Activated CD8-positive, alpha-beta memory T cell treated with anti-CD3 and anti-CD28 coated beads for 36 hours (primary cell): ENCODE measurements around the gene MAEA. TPM values are rescaled to one million over a fixed set of nuclear protein-coding genes. Genes with fewer than 3 reads are reported as not detected.

Source experiments
- CTCF ChIA-PET: fragments of 350-600 bp; sonication (Branson Sonifier 250); formaldehyde crosslinking; loops from one replicate; lab custom pipeline; 2021; ENCODE audit warnings: antibody characterized with exemption; lab: Charles Lee
- POLR2A ChIA-PET: fragments of 350-600 bp; sonication (Branson Sonifier 250); formaldehyde crosslinking; loops from one replicate; lab custom pipeline; 2021; ENCODE audit warnings: antibody characterized with exemption; lab: Charles Lee
- total RNA-seq, 2 experiments: library from RNA; stranded (reverse); gene quantifications; one replicate each; pipeline ENCODE4 v1.2.3, GENCODE V29; 2021

The MAEA gene
- total RNA-seq, 2 experiments from 2014 or later, result 54.6 to 57.2 TPM

GRCh38 chr4:1248245-1249147, 41.2 kb upstream of the MAEA start, which contains the start of gene CTBP1:
Gene CTBP1, minus strand, starts transcription at chr4:1249130. Its CDS starts 7,799 bp downstream, at chr4:1241331.
- POLR2A ChIA-PET, result interaction anchor here (0.5 to 4.1 kb wide), 4 partner anchors 44 to 319 kb away, joined by 3 to 29 read pairs (median 6); partner anchors contain the start of gene UVSSA
- CTCF ChIA-PET, result interaction anchor here (1.0 to 1.7 kb wide), 4 partner anchors 19 to 111 kb away, joined by 3 to 7 read pairs (median 4); no protein-coding TSS in a partner anchor

- CTCF ChIA-PET, result interaction anchor here (1.0 to 1.7 kb wide), 3 partner anchors 18 to 112 kb away, joined by 3 to 7 read pairs (median 6); partner anchors contain the start of gene MAEA
These were observed 40.5 kb upstream of the MAEA start for GRCh38 chr4:1249148-1249730.

GRCh38 chr4:1249731-1250526, 39.8 kb upstream of the MAEA start:
- ChIA-PET CTCF (interaction anchor here (0.8 to 1.7 kb wide), 7 partner anchors 18 to 113 kb away, joined by 3 to 7 read pairs (median 4); partner anchors contain the start of genes MAEA and UVSSA), POLR2A (interaction anchor here (0.8 to 4.1 kb wide), 3 partner anchors 16 to 97 kb away, joined by 3 to 29 read pairs (median 4); partner anchors contain the start of gene UVSSA)

More at GRCh38 chr4:1249148-1249730, 40.5 kb upstream of the MAEA start:
- POLR2A ChIA-PET, result interaction anchor here (0.8 to 4.1 kb wide), 3 partner anchors 17 to 98 kb away, joined by 3 to 29 read pairs (median 4); partner anchors contain the start of gene UVSSA

DNA sequence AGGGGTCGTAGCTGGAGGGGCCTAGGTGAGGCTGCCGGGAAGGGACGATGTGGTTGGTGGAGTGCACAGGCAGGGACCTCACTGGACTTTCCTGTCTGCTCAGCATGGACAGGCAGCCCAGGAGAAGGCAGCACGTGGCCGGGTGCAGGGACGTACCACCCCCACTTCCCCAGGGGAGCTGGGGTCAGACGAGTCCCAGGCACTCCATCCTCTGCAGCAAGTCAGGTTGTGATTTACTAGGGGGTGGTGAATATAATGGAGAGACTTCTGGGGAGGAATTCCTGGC, 39.2 kb upstream of the MAEA start:
- ChIA-PET POLR2A (interaction anchor here (4.1 kb wide), 1 partner anchor 97 kb away, joined by 29 read pairs; the partner anchor contains the start of gene UVSSA), CTCF (interaction anchor here (0.8 to 1.5 kb wide), 5 partner anchors 36 to 96 kb away, joined by 3 to 6 read pairs (median 4); partner anchors contain the start of genes MAEA and UVSSA)

DNA sequence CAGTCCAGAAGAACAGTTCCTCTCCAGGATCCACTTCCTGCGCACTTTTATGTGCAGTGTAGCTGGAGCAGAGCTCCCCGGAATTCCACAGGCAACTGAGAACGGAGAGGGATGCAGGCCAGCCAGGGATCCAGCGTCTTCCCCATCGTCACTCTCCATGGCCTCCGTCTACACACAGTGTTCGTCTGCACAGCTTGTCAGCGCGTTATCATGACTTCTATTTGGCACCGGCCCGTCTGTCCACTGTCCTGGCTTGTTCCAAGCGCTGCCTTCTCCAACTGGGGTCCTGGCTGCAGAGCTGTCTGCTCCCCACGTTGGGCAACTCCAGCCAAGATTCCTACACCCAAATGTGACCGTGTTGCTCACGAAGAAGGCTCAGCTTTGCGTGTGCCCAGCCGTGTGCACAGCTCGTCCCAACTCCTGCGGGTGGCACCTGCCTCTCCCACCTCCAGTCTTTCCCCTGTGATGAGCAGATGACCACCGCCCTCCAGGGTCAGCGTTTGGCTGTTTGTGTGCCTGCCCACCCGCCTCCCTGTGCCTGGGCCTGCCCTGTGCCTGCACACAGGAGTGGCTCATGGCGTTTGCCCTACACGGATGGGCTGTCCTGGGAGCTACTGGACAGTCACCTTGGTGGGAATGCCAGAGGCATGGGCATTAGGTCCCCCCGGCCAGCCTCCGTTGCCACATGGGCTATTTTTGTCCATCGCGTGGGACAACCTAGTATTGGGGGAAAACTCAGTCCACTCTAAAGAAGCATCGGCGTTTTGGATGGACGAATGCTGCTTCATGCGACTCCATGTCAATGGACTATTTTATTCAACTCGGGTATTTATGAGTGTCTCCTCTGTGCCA, 38.5 kb upstream of the MAEA start:
- ChIA-PET CTCF (interaction anchor here (0.8 to 1.5 kb wide), 4 partner anchors 35 to 95 kb away, joined by 3 to 5 read pairs (median 4); partner anchors contain the start of gene UVSSA), POLR2A (interaction anchor here (4.1 kb wide), 1 partner anchor 96 kb away, joined by 29 read pairs; the partner anchor contains the start of gene UVSSA)

DNA sequence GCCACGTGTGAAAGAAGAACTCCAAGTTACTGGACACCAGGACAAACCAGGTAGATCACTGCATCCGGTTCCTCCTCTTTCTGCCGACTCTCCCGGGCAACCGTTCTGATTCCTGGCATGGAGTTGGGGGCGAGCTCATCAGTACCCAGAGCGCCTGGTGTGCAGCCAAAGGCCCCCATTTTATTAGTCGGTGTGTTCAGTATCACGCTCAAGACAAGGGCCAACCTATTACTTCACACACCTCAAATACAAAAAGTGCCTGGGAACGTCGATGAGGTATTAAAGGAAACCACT, 38.0 kb upstream of the MAEA start:
- ChIA-PET CTCF (interaction anchor here (1.5 kb wide), 1 partner anchor 95 kb away, joined by 5 read pairs; the partner anchor contains the start of gene UVSSA), POLR2A (no interaction called here)

DNA sequence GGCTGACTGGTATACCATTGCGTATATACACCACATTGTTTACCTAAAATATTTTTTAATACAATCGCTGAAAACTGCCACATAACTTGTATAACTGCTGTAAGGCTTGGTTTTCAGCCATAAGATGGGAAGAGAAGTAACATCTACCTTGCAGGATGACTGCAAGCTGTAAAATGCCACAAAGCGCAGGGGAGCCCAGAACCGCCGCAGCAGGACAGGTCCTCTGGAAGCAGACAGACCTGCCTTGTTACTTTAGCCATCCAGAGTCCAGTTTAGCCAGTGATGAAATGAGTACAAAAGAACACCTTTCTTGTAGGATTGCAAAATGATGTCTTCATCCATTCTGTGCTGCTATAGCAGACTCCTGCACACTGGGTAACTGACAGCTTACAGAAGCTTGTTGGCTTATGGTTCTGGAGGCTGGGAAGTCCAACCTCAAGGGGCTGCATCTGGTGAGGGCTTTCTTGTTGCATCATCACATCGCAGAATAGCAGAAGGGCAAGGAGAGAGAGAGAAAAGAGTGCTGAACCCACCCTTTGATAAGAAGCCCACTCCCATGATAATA, 36.7 kb upstream of the MAEA start:
- CTCF ChIA-PET, result no interaction called here
- POLR2A ChIA-PET, result no interaction called here

GRCh38 chr4:1253831-1254230, 35.9 kb upstream of the MAEA start:
- CTCF ChIA-PET, result no interaction called here

GRCh38 chr4:1255151-1255550, 34.5 kb upstream of the MAEA start:
- POLR2A ChIA-PET, result no interaction called here
- CTCF ChIA-PET, result no interaction called here

More at GRCh38 chr4:1253831-1254230, 35.9 kb upstream of the MAEA start:
- POLR2A ChIA-PET, result no interaction called here

DNA sequence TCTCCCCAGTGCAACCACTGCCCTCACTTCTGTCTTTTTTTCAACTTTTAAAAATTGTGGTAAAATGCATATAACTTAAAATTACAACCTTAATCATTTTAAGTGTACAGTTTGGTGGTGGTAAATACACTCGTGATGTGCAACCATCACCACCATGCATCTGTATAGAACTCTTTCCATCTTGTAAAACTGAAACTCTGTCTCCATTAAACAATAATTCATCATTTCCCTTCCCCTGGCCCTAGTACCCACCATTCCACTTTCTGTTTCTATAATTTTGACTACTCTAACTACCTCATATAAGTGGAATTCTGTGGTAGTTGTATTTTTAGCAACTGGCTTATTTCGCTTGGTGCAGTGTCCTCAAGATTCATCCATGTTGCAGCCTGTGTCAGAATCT, 34.0 kb upstream of the MAEA start:
- ChIA-PET CTCF (no interaction called here), POLR2A (no interaction called here)

DNA sequence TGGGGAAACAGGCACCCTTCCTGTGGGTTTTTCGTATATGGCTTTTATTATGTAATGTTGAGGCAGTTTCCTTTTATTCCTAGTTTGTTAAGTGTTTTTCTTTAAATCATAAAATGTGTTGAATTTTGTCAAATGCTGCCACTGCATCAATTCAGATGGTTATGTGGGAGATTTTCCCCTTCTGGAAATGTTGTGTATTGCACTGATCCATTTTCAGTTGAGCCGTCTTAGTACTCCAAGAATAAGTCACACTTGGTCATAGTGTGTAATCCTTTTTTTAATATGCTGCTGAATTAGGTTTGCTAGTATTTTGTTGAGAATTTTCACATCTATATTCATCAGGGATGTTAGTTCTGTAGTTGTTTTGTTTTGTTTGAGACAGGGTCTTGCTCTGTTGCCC, 31.2 kb upstream of the MAEA start:
- ChIA-PET CTCF (no interaction called here), POLR2A (interaction anchor here (1.3 kb wide), 1 partner anchor 9 kb away, joined by 3 read pairs; no protein-coding TSS in a partner anchor)

GRCh38 chr4:1259966-1260365, 29.7 kb upstream of the MAEA start:
- ChIA-PET CTCF (no interaction called here), POLR2A (no interaction called here)

DNA sequence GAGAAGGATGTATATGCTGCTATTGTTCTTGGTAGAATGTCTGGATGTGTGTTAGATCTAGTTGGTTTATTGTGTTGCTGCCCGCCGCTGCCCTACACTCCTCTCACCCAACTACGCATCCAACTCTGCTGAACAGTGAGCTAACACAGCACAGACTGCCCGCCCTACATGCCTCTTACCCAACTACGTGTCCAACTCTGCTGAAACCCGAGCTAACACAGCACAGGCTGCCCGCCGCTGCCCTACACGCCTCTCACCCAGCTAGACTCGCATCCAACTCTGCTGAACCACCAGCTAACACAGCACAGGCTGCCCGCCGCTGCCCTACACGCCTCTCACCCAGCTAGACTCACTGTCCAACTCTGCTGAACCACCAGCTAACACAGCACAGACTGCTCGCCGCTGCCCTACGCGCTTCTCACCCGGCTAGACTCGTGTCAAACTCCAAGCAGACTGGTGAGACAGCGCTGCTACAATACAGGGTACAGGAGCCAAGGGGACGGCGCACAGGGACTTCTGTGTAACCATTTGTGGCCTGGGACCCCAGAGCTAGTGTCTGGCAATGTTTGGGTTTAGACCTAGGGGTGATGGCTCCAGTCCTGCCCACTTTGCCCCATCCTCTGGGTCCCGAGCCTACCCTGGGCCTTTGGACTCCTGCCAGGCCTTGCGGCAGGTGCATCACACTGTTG, 29.1 kb upstream of the MAEA start:
- CTCF ChIA-PET, result no interaction called here
- POLR2A ChIA-PET, result no interaction called here

DNA sequence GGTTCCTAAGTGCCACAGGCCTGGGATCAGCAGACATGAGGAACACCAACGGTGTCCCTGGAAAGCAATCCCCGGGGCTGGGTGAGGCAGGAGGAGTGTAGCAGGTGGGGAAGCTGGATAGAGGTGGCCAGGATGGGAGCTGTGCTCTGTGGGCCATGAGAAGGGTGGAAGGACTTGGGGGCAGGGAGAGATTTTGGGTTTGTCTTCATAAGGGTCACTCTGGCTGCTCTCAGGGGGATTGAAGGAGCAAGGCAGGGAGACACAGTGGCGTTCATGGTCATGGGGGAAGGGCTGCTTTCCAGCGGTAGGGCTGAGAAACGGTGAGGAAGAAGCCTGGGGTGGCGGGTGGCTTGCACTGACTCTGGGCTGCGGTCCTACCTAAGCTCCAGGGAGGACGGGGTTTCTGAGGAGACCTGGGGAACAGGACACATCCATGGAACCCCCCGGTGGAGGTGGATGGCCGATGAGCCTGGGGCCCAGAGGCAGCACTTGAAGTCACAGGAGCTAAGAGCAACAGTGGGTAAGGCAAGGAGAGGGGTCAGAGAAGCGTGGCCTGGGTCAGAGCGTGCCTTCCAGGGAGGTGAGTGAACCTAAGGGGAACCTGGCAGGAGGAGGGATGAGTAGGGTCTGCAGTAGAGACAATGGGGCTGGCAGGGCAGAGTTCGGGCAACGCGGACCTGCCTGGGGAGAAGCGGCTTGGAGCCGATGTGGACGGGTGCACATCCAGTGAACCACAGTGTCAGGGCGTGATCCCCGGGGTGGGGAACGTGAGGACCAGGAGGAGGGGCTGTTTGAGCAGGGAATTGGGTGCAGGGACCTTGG, 28.4 kb upstream of the MAEA start:
- ChIA-PET CTCF (no interaction called here), POLR2A (no interaction called here)

GRCh38 chr4:1264942-1265341, 24.7 kb upstream of the MAEA start:
- ChIA-PET POLR2A (no interaction called here), CTCF (interaction anchor here (1.5 kb wide), 1 partner anchor 143 kb away, joined by 3 read pairs; no protein-coding TSS in a partner anchor)

DNA sequence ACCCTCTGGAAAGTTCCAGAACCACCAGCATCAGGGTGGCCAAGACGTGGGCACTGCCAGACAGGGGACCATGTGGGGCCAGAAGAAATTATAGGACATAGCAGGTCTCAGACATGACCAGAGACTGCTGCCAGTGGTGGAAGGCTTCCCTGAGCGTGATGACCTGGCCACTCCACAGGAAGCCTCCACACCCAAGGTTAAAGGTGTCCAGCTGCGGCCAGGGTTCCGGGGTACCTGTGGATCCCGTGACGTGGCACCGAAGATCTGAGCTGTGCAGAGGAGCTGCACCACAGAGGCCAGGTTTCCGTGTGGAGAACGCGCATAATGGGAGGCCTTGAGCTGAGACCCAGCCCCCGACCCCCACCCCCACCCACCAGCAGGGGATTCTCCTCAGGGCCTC, 24.3 kb upstream of the MAEA start:
- CTCF ChIA-PET, result interaction anchor here (1.1 kb wide), 1 partner anchor 49 kb away, joined by 4 read pairs; no protein-coding TSS in a partner anchor
- POLR2A ChIA-PET, result no interaction called here
